AG04450 (cell line): Measurements from ENCODE around the gene HGFAC. TPM values are rescaled to one million over a fixed set of nuclear protein-coding genes. Genes with fewer than 3 reads are reported as not detected.

Experiments
- CTCF ChIA-PET: fragments of 300-600, 350-600 bp; formaldehyde crosslinking; extraction: SDS; loops from one replicate; lab custom pipeline; 2022; ENCODE audit warnings: antibody characterized with exemption, inconsistent platforms; lab: Charles Lee
- POLR2A ChIA-PET: fragments of 350-600 bp; formaldehyde crosslinking; extraction: SDS; loops from one replicate; lab custom pipeline; 2021; ENCODE audit warnings: antibody characterized with exemption, inconsistent platforms; lab: Yijun Ruan, JAX
- DNase-seq: peaks from one replicate; pipeline ENCODE4 v3.0.0-alpha.2; 2011; ENCODE audit warnings: low read depth, low spot score
- H3K27ac ChIP-seq: one replicate; pipeline ENCODE4 v1.5.1; 2012; ENCODE audit warnings: low read depth, low read length, control low read depth
- H3K27me3 ChIP-seq: one replicate; pipeline ENCODE4 v1.6.0; 2012; ENCODE audit warnings: low read length; ENCODE audit not compliant: control insufficient read depth, insufficient read depth
- H3K4me3 ChIP-seq: 2 replicates; pipeline ENCODE4 v1.5.1; 2011; ENCODE audit warnings: mild to moderate bottlenecking, low read depth, low read length, control low read depth
- H3K9me3 ChIP-seq: 2 replicates; pipeline ENCODE4 v1.5.1; 2012; ENCODE audit warnings: low read length; ENCODE audit not compliant: control insufficient read depth, insufficient read depth
- polyA plus RNA-seq: library from polyadenylated mRNA; depleted of rRNA; stranded (reverse); fragments of >200 nt; gene quantifications from 2 replicates; pipeline ENCODE4 v1.2.3, GENCODE V29; 2011
- TF ChIP-seq, protein P1 (sequence below): IDR thresholded peaks from 2 replicates; pipeline ENCODE4 v1.5.1; 2011; ENCODE audit warnings: low read depth, low read length, control low read depth, inconsistent platforms

HGFAC gene
- polyA plus RNA-seq, 1 experiment: not detected

DNA sequence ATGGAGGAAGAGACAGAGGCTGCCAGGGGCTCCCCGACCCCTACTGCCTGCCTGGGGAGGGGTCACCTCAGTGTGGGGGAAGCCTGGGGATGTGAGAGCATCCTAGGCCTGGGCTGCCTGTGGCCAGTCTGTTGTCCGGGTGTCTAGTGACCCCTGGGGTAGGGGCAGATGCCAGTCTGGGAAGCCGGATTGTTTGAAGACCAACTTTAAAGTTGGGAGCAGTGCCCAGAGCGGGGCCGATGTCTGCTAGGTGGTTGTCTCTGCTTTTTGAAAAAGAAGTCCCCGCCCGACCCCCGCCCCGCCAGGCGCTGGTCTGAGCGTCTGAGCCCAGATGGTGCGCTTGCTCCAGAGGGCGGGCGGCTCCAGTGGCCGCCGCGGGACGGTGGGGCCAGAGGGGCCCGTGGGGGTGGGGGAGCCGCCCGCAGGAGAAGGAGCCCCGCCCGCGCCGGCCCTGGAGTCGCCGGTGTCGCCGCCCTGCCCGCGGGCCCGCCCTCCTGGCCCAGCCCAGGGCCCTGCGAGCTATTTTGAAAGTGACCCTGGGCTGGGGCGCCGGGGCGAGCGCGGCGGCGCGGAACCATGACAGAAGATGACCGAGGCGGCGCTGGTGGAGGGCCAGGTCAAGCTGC is 21.1 kb downstream of the HGFAC start, which contains the start of gene DOK7:
Gene DOK7 (plus strand): TSS at position 517 of the 626 bp plus-strand sequence. CDS start 70 bp downstream, at position 587.
- Histone ChIP-seq H3K9me3 (peaks cover 3% of the 10 kb centered on the region), H3K4me3 (peak within 1 kb of the TSS; percentile 25; the same call in 1 of the 2 replicates), H3K27ac (no peak within 1 kb of the TSS), H3K27me3 (peaks cover 46% of the 10 kb centered on the region)
- CTCF ChIA-PET: no interaction called here
- POLR2A ChIA-PET: interaction anchor here (0.8 kb wide), 1 partner anchor 10 kb away, joined by 3 read pairs; no protein-coding TSS in a partner anchor
- no peak for DNase-seq
- TF ChIP-seq, protein P1, sequence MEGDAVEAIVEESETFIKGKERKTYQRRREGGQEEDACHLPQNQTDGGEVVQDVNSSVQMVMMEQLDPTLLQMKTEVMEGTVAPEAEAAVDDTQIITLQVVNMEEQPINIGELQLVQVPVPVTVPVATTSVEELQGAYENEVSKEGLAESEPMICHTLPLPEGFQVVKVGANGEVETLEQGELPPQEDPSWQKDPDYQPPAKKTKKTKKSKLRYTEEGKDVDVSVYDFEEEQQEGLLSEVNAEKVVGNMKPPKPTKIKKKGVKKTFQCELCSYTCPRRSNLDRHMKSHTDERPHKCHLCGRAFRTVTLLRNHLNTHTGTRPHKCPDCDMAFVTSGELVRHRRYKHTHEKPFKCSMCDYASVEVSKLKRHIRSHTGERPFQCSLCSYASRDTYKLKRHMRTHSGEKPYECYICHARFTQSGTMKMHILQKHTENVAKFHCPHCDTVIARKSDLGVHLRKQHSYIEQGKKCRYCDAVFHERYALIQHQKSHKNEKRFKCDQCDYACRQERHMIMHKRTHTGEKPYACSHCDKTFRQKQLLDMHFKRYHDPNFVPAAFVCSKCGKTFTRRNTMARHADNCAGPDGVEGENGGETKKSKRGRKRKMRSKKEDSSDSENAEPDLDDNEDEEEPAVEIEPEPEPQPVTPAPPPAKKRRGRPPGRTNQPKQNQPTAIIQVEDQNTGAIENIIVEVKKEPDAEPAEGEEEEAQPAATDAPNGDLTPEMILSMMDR: no peak

DNA sequence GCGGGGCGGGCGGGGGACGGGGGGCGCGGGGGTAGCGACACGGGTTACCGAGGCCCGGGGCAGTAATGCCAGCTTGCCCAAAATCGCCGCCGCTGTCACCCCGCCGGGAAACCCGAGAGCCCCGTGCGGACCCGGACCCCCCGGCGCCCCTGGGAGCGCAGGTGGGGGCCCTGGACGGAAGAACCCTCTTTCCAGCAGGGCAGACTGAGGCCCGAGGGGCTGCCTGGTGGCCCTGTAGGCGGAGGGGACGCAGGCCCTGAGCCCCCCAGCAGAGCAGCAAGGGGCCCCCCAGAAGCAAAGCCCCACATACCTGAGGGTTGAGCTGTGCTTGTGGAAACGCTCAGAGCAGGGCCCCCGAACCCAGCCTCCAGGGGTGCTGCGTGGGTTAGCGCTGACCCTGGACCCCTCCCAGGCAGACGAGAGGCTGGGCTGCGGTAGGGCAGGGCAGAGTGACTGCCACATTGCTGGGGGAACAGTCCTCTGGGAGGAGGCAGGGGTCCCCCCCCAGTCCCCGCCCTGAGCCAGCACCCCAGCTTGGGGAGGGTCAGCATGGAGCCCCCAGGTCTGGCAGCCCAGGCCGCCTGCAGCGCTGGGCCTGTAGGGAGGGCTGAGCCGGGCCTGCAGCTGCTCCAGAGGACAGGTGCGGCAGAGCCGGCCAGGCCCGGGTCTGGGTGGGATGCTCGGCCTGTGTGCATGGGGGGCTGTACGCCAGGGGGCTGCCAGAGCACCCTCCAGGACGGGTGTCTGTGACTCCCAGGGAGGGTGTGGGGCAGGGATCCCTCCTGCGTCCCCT is 22.0 kb downstream of the HGFAC start:
- H3K9me3 ChIP-seq: peaks cover 11% of the 10 kb centered on the region
- TF ChIP-seq, protein P1: no peak
- no peak overlapping the region for H3K4me3 ChIP-seq
- CTCF ChIA-PET: no interaction called here
- no peak for DNase-seq
- POLR2A ChIA-PET: no interaction called here
- no peak overlapping the region for H3K27ac ChIP-seq
- peaks cover 43% of the 10 kb centered on the region for H3K27me3 ChIP-seq

GRCh38 chr4:3464349-3464905 is 22.7 kb downstream of the HGFAC start:
- no peak for DNase-seq
- TF ChIP-seq, protein P1: no peak
- Histone ChIP-seq H3K27ac (no peak overlapping the region), H3K4me3 (no peak overlapping the region), H3K27me3 (peaks cover 41% of the 10 kb centered on the region), H3K9me3 (peaks cover 14% of the 10 kb centered on the region)
- ChIA-PET CTCF (no interaction called here), POLR2A (no interaction called here)

DNA sequence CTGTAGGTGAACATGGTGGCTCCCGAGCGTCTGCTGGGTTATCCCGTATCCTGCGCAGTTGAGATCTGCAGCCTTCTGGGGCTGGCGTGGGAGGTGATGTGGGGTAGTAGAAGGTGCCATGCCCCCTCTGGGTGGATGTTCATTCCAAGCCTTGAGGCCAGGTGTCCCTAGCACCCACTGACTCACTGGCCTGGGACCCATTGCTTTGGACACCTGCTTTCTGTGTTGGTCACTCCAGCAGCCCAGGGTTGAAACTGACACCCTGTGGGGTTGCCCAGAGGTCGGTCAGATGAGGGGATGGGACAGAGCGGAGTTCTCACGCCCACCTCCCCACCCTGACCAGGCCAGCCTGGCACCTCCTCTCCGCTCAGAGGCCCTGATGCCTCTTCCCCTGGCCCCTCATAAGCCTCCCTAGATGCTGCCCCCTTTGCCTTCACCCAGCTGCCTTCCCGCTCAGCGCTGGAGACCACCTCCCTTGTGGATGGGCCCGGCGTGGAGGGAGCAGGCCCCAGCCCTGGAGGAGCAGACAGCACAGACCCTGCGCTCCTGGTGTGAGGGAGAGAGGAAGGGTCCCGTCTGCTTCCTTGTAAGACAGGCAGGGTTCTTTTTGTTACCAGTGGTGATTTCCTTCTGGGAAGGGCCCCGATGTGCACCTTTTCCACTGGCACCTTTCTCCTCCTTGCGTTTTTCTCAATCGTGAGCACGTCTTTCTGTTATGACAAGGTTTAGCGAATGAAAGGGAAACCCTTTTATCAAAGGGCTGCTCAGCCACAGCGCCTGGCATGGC is 23.3 kb downstream of the HGFAC start:
- ChIA-PET CTCF (no interaction called here), POLR2A (no interaction called here)
- Histone ChIP-seq H3K27me3 (peaks cover 41% of the 10 kb centered on the region), H3K4me3 (no peak overlapping the region), H3K27ac (no peak overlapping the region), H3K9me3 (peaks cover 14% of the 10 kb centered on the region)
- TF ChIP-seq, protein P1: no peak
- DNase-seq: no peak
